ENCODE measurements around the gene WNT9A.
A peak's percentile ranks its signal among the peaks of the same experiment; 100 is the strongest.

WNT9A gene

DNA sequence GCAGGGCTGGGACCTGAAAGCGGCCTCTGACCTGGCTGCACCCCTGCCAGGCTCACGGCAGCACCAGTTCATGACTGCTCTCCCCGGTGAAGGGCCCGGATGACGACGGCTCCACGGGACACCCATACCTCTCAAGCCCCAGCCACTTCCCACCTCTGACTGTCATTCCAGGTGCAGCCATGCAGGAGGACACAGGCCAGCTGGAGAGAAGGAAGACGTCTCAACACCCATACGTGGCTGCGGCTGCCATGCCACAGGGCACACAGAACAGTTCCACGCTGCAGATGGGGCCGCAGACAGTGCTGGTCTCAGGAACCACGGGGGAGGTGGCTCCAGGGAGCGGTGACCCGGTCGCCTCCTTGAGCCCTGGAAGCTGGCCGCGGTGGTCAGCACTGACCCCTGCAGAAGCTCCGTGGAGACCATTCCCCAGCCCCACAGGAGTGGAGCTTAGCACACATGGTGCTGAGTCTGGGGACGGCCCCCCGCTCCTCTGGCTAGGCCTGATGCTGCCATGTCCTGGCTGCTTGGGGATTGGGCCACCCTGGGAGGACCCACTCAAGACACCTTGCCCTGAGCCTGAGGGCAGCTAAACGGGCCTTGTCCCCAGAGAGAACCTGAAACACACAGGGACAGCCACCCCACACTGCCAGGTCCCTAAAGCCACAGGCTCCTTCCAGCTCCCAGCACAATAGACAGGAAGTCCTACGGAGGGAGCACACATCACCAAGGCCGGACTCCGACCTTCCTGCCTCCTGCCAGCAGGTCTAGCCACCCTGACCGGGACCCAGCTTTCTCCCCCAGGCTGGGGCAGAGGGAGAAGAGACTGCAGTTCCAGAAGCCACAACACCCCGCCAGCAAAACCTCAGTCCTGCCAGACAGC lies 8.6 kb downstream of the WNT9A start:
- peaks cover 17% of the 10 kb centered on the region for H3K9me3 Mint-ChIP-seq

GRCh38 chr1:227938276-227938675 lies 9.5 kb downstream of the WNT9A start:
- H3K9me3 Mint-ChIP-seq = peaks cover 17% of the 10 kb centered on the region
- peaks cover 1% of the 10 kb centered on the region for H3K36me3 Mint-ChIP-seq (ENCODE audit: low read depth)
- H3K27ac Mint-ChIP-seq = no peak overlapping the region
- no peak overlapping the region for H3K4me3 Mint-ChIP-seq
- H3K27me3 Mint-ChIP-seq = no peaks in the 10 kb centered on the region
- H3K4me1 Mint-ChIP-seq (ENCODE audit: low read depth) = peaks cover 22% of the 10 kb centered on the region
- DNase-seq = no peak

More for the DNA sequence above, 8.6 kb downstream of the WNT9A start:
- DNase-seq = peak; percentile 13
- H3K36me3 Mint-ChIP-seq (ENCODE audit: low read depth) = peaks cover 1% of the 10 kb centered on the region
- no peak overlapping the region for H3K27ac Mint-ChIP-seq
- no peak overlapping the region for H3K4me3 Mint-ChIP-seq
- peaks cover 18% of the 10 kb centered on the region for H3K4me1 Mint-ChIP-seq (ENCODE audit: low read depth)
- H3K27me3 Mint-ChIP-seq = no peaks in the 10 kb centered on the region

- no peaks in the 10 kb centered on the region for H3K27me3 Mint-ChIP-seq
- no peak for DNase-seq
- H3K27ac Mint-ChIP-seq = no peak overlapping the region
- no peak overlapping the region for H3K4me3 Mint-ChIP-seq
- peaks cover 1% of the 10 kb centered on the region for H3K36me3 Mint-ChIP-seq (ENCODE audit: low read depth)
- peaks cover 17% of the 10 kb centered on the region for H3K9me3 Mint-ChIP-seq
- peaks cover 22% of the 10 kb centered on the region for H3K4me1 Mint-ChIP-seq (ENCODE audit: low read depth)
Observed at GRCh38 chr1:227937838-227938145, 9.9 kb downstream of the WNT9A start.

DNA sequence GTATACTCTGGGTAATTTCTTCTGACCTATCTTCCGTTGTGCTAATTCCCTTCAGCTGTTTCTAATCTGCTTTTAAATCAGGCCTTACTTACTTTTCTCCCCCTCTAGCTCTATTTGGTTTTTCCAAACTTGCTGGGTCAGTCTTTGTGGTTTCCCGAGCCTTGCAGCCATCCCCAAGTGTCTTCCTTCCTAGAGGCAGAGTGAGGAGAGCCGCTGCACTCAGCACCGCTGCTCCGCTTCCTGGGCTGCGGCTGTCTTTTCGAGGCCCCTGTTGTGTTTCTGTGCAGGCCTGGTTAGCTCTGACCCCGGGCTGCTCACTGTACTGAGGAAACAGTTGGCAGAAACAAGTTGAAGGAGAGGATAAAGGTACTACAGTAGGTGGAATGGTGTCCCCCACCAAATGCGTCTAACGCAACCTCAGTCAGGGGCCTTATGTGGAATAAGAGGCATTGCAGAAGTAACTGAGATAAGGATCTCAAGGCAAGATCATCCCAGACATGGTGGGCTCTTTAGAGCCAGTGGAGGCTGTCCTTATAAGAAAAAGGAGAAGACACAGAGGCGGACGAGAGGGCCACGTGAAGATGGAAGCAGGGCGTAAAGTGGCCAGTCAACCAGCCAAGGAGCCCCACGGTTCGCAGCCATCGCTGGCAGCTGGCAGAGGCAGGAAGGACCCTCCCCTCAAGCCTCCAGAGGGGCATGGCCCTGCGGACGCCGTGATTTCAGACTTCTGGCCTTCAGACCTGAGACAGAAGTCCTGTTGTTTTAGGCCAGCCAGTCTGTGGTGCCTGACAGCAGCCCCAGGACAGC lies 10.5 kb downstream of the WNT9A start:
- Mint-ChIP-seq H3K27me3 (no peaks in the 10 kb centered on the region), H3K27ac (peak overlapping the region; percentile 0), H3K4me3 (no peak overlapping the region), H3K36me3 (ENCODE audit: low read depth) (peaks cover 1% of the 10 kb centered on the region), H3K4me1 (ENCODE audit: low read depth) (peaks cover 24% of the 10 kb centered on the region), H3K9me3 (peaks cover 17% of the 10 kb centered on the region)
- no peak for DNase-seq

GRCh38 chr1:227935826-227936225 lies 11.9 kb downstream of the WNT9A start:
- Mint-ChIP-seq H3K27me3 (no peaks in the 10 kb centered on the region), H3K27ac (peak overlapping the region; percentile 90), H3K4me1 (ENCODE audit: low read depth) (peaks cover 31% of the 10 kb centered on the region), H3K36me3 (ENCODE audit: low read depth) (peaks cover 1% of the 10 kb centered on the region), H3K4me3 (no peak overlapping the region), H3K9me3 (peaks cover 17% of the 10 kb centered on the region)
- no peak for DNase-seq

GRCh38 chr1:227934476-227935313 lies 13.0 kb downstream of the WNT9A start:
- Mint-ChIP-seq H3K27ac (peak overlapping the region; percentile 90), H3K27me3 (no peaks in the 10 kb centered on the region), H3K4me3 (no peak overlapping the region), H3K4me1 (ENCODE audit: low read depth) (peaks cover 31% of the 10 kb centered on the region), H3K36me3 (ENCODE audit: low read depth) (peaks cover 1% of the 10 kb centered on the region), H3K9me3 (peaks cover 17% of the 10 kb centered on the region)
- DNase-seq = peak; percentile 63

- H3K36me3 Mint-ChIP-seq (ENCODE audit: low read depth) = no peaks in the 10 kb centered on the region
Observed at GRCh38 chr1:227929751-227930472, 17.8 kb downstream of the WNT9A start.

GRCh38 chr1:227928811-227929375 lies 18.8 kb downstream of the WNT9A start:
- no peak overlapping the region for H3K4me3 Mint-ChIP-seq
- H3K9me3 Mint-ChIP-seq = no peaks in the 10 kb centered on the region
- peaks cover 11% of the 10 kb centered on the region for H3K4me1 Mint-ChIP-seq (ENCODE audit: low read depth)
- H3K36me3 Mint-ChIP-seq (ENCODE audit: low read depth) = no peaks in the 10 kb centered on the region
- no peak overlapping the region for H3K27ac Mint-ChIP-seq
- no peaks in the 10 kb centered on the region for H3K27me3 Mint-ChIP-seq
- DNase-seq = no peak

More at GRCh38 chr1:227929751-227930472, 17.8 kb downstream of the WNT9A start:
- peaks cover 6% of the 10 kb centered on the region for H3K9me3 Mint-ChIP-seq
- H3K4me1 Mint-ChIP-seq (ENCODE audit: low read depth) = peaks cover 19% of the 10 kb centered on the region
- no peaks in the 10 kb centered on the region for H3K27me3 Mint-ChIP-seq
- H3K4me3 Mint-ChIP-seq = no peak overlapping the region
- no peak overlapping the region for H3K27ac Mint-ChIP-seq
- no peak for DNase-seq

DNA sequence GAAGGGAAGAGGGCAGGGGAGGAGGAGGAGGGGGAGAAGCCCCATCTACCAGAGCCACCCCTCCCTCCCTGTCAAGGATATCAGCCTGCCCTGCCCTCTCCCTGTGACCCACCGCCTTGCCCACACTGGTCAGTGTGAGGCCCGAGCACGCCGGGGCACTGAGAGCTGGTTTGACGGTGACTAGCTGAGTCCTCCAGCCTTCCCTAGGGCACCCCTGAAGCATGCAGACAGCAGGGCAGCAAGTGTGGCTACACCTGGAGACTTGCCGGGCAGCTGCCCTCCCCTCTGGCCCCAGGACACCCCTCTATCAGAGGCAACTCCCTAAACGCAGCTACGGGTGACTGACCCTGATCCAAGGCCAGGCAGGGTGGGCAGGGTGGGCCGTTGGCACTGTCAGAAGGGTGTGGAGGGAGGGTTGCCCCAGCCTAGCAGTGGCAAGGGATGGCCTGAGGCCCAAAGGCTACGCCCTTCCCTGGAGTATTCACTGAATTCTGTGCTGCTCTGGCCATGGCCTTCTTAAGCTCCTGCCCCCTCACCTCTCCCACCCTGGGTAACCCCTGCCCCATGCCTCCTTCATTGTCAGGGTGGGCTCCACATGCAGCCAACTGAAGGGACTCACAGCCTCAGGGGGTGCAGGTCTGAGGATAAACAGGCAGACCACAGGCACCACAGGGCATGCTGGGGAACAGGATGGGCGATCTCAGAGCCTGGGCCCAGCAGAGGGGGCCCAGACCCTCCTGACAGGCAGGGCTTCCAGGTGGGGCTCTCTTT lies 19.6 kb downstream of the WNT9A start:
- Mint-ChIP-seq H3K4me1 (ENCODE audit: low read depth) (peaks cover 10% of the 10 kb centered on the region), H3K9me3 (no peaks in the 10 kb centered on the region), H3K36me3 (ENCODE audit: low read depth) (no peaks in the 10 kb centered on the region), H3K27ac (no peak overlapping the region), H3K27me3 (no peaks in the 10 kb centered on the region), H3K4me3 (no peak overlapping the region)
- no peak for DNase-seq

GRCh38 chr1:227926896-227927885 lies 20.5 kb downstream of the WNT9A start:
- H3K27me3 Mint-ChIP-seq = no peaks in the 10 kb centered on the region
- no peak for DNase-seq
- H3K4me1 Mint-ChIP-seq (ENCODE audit: low read depth) = peaks cover 6% of the 10 kb centered on the region
- no peaks in the 10 kb centered on the region for H3K9me3 Mint-ChIP-seq
- no peaks in the 10 kb centered on the region for H3K36me3 Mint-ChIP-seq (ENCODE audit: low read depth)
- H3K4me3 Mint-ChIP-seq = no peak overlapping the region
- H3K27ac Mint-ChIP-seq = no peak overlapping the region

GRCh38 chr1:227926216-227926791 lies 21.4 kb downstream of the WNT9A start:
- DNase-seq = no peak
- Mint-ChIP-seq H3K4me1 (ENCODE audit: low read depth) (no peaks in the 10 kb centered on the region), H3K27me3 (no peaks in the 10 kb centered on the region), H3K9me3 (no peaks in the 10 kb centered on the region), H3K4me3 (no peak overlapping the region), H3K27ac (no peak overlapping the region), H3K36me3 (ENCODE audit: low read depth) (no peaks in the 10 kb centered on the region)

GRCh38 chr1:227925582-227926198 lies 22.0 kb downstream of the WNT9A start:
- Mint-ChIP-seq H3K27ac (no peak overlapping the region), H3K4me3 (no peak overlapping the region), H3K9me3 (no peaks in the 10 kb centered on the region), H3K27me3 (no peaks in the 10 kb centered on the region), H3K4me1 (ENCODE audit: low read depth) (no peaks in the 10 kb centered on the region), H3K36me3 (ENCODE audit: low read depth) (no peaks in the 10 kb centered on the region)
- no peak for DNase-seq

Measured in activated T-cell treated with anti-CD3 and anti-CD28 coated beads, Interleukin-2, amount 50 U/mL, for 24 hours (primary cell).